HG03439 (cell line): ENCODE results near the gene LMLN.
"Not testable (repeated sequence)": the region's sequence is repeated elsewhere in the genome, so short reads cannot be mapped to it uniquely, and the experiment has no call there.

ENCODE experiments used
- ATAC-seq: cut with Tn5 transposase; IDR thresholded peaks from one replicate; pipeline ENCODE4 v1.9.1; 2021; ENCODE audit warnings: mild to moderate bottlenecking, moderate library complexity; ENCODE audit not compliant: unreplicated experiment

The LMLN gene

GRCh38 chr3:198022604-198023003 lies 62.6 kb downstream of the LMLN start:
- no peak for ATAC-seq

DNA sequence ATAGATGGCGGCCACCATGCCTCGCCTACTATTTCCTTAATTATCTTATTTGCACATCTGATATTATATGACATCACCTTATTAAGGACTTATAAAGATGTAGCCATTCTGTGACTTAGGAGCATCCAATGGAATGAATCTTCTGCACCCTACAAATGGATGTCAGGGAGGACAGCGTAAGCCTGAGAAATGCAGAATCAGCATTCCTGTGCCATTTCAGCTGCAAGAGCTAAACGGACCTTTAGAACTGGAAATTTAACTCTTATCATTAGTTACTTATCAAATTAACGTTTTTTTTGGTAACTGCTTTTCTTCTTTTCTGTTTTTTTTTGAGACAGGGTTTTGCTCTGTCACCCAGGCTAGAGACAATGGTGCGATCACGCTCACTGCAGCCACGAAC lies 65.6 kb downstream of the LMLN start:
- no peak for ATAC-seq

- ATAC-seq = no peak
These were observed 66.6 kb downstream of the LMLN start for GRCh38 chr3:198026620-198027019.

DNA sequence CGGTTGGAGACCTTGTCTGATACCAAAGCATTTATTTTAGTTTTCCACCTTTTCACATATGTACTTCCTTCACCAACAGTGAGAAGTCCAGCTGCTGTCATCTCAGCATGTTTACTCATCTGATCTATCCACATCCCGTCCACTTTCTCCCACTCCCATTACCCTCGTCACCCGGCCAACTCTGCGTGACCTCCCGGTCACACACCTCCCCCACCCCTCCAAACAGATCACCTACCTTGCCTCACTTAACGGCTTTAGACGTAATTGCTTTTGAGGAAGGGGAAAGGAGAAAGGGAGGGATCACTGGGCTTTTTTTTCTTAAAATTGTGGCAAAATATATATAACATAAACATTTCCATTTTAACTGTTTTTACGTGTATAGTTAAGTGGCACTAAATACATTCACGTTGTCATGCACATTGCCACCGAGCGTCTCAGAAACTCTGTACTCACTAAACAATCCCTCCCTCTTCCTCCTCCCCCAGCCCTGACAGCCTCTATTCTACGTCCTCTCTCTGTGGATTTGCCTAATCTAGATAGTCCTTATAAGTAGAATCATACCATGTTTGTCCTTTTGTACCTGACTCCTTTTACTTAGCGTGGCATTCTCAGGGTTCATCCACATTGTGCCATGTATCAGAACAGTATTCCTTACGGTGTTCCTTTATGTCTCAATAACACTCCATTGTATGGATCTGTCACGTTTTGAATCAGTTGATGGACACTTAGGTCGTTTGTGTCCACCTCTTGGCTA lies 67.2 kb downstream of the LMLN start:
- ATAC-seq = no peak

DNA sequence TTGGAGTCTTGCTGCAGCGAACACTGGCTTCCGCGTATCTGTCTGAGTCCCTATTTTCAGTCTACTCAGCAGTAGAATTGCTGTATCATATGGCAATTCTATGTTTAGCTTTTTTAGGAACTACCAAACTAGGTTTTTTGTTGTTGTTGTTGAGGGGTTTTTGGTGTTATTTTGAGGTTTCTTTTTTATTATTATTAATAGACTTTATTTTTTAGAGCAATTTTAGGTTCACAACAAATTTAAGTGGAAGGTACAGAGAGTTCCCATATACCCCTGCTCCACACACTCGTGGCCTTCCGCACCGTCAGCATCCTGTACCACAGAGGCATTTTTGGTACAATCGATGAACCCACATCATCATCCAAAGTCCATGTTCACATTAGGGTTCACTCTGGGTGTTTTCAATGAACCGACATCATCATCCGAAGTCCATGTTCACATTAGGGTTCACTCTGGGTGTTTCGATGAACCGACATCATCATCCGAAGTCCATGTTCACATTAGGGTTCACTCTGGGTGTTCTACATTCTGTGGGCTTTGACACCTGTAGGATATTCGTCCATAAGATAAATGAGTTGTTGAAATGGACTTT lies 67.9 kb downstream of the LMLN start:
- no peak for ATAC-seq

- no peak for ATAC-seq
These were observed 68.7 kb downstream of the LMLN start for GRCh38 chr3:198028718-198029117.

GRCh38 chr3:198030125-198030524 lies 70.1 kb downstream of the LMLN start:
- ATAC-seq = no peak

GRCh38 chr3:198030726-198031125 lies 70.7 kb downstream of the LMLN start:
- no peak for ATAC-seq

DNA sequence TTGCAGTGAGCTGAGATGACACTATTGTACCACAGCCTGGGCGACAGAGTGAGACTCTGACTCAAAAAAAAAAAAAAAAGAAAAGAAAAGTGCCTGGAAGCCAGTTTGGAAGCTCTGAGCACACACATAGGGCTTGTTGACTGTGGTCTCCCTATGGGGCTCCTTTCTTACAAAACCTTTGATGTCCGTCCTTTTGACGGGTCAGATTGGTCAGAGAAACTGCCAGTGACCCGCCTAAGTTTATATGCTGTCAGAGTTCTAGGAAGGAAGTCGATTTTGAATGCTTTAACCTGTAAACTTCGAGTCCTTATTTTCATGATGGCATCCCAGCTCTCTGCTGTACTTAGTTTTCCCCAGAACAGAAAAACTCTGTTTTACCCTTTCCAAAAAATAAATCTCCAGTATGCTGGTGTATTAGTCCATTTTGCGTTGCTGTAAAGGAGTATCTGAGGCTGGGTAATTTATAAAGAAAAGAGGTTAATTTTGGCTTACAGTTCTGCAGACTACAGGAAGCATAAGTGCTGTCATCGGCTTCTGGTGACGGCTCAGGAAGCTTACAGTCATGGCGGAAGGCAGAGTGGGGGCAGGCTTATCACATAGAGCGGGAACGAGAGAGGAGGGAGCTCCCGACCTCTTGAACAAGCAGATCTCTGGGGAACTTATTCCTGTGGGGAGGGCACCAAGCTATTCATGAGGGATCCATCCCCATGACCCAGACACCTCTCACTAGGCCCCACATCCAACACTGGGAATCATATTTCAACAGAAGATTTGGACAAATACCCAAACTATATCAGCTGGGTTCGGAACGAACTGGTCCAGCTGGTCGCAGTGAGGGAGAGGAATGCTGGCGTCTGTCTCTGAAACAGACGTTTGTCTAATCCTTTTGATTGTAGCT lies 72.3 kb downstream of the LMLN start:
- ATAC-seq = no peak

GRCh38 chr3:198043119-198043518 lies 83.1 kb downstream of the LMLN start:
- ATAC-seq = no peak

DNA sequence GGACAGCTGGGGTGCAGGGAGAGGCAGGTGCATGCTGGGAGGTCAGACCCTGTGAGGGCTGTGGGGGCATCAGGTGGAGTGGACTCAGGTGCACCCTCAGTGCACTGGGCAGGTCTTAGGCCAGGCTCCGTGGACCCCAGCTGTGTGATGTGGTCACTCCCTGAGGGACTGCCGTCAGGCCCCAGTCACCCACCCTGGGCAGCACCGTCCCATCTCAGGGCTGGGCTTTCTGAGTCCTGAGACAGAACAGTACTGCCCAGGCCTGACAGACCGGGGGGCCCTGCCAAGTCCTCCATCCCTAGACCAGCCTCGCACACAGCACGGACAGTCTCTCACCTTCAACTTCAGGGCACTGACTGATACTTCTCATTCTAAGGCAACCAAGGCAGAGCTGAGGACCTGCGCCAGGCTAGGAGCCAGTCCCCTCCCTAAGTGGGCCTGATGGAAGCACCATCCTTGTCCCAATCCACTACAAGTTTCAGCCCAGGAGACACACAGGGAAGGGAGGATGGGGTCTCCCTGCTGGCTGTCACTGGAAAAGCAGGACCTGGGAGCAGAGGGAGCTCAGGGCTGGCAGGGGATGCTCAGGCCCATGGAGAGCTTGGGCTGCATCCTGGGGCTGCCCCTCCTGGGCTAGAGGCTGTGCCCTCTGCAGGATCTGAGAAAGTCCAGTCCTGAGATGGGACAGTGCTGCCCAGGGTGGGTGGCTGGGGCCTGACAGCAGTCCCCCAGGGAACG lies 86.3 kb downstream of the LMLN start:
- no peak for ATAC-seq

DNA sequence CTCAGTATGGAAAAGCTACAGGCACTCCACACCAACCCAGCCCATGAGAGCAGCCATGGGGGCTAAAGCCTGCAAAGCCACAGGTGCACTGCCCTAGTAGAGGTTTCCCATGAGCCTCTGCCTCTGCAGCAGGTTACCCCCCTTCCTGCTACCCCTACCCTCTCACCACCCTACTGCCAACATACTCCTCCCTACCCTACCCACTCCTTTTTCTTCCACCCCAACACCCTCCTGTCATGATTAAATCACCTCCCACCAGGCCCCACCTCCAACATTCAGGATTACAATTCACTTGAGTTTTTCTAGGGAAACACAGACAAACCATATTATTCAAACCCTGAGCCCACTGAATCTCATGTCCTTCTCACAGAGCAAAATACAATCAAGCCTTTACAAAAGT lies 88.4 kb downstream of the LMLN start:
- ATAC-seq = no peak

DNA sequence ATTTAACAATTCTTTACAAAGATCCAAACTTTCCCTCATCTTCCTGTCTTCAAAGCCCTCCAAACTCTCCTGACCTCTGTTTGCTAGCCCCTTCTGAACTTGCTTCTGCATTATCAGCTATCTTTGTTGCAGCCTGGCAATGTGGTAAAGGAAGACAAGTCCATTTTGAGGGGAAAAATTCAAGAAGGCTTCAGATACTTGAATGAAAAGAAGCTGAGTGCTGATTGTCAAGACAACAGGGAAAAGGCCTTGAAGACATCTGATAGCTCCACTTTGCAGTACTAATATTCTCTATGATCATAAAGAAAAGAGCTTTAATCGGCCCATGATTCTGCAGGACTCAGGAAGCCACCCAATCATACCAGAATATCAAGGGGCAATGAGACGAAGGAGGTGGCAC lies 91.8 kb downstream of the LMLN start:
- ATAC-seq = no peak

DNA sequence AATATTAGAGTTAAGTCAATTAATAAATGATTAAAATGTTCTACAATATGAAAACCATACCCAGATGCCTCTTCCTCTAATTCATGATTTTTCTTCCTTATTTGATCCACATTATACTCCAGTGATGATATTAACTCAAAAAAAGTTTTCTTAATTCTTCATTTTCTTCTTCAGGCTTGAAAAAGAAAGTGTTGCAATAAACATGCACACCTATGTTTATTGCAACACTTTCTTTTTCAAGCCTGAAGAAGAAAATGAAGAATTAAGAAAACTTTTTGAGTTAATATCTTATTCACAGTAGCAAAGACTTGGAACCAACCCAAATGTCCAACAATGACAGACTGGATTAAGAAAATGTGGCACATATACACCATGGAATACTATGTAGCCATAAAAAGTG lies 93.4 kb downstream of the LMLN start:
- ATAC-seq = not testable (repeated sequence)

DNA sequence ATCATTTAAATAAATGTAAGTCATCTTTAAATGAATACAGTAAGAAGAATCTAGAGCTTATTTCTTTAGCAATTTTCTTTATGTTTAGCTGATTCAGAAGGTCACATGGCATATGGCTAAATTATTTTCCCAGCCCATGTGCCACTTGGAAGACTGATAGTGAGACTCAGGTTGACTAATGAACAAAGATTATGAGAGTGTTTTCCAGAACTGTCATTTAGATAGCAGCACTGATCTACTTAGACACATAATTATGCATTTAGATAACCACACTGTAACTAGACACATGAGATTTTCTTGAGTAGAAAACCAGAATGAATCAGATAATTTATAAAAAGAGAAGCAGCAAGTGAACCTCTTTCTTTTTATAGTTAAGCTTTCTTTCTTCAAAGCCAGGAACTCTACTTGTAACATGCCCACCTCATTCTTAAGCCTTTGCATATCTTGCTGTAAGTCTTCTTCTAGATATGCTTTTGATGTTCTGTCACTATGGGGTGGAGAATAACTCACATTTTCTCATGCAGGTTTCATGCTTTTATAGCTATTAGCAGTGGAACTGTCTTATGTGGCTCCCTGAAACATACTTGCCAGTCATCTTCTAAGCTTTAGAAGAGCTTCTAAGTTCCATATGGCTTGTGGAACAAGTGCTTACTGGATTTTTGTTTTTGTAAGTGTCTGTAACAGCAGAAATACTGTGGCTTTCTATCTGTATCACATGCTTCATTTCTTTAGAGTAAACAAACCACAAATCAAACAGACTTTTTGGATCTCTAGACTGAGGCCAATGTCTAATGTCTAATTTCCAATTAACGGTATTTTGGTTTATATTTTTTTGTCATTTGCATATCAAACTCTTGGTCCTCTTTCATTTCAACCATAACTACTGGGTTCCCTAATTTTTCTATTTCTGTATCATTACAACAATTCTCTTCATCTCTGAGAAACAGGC lies 101.4 kb downstream of the LMLN start:
- no peak for ATAC-seq

- no peak for ATAC-seq
These were observed 102.0 kb downstream of the LMLN start for GRCh38 chr3:198062068-198062465.

GRCh38 chr3:198064420-198064819 lies 104.4 kb downstream of the LMLN start:
- no peak for ATAC-seq

- no peak for ATAC-seq
These were observed 105.9 kb downstream of the LMLN start for GRCh38 chr3:198065897-198066296.

DNA sequence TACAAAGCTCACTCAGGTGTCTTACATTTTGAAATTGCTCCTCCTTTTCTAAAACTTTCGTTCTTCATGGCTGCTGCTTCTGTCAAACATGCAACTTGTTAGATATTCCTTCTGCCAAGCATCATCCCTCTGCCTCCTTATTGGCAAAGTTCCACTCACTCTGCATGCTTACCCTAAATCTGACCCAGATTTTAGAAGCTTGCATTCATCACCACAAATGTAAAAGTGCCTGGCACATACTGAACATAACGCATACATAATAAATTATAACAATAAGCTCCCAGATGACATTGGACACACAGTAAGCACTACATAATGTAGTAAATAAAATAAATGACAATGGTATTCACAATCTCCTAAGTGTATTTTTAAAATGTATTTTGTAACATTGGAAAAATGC lies 107.4 kb downstream of the LMLN start:
- ATAC-seq = no peak

DNA sequence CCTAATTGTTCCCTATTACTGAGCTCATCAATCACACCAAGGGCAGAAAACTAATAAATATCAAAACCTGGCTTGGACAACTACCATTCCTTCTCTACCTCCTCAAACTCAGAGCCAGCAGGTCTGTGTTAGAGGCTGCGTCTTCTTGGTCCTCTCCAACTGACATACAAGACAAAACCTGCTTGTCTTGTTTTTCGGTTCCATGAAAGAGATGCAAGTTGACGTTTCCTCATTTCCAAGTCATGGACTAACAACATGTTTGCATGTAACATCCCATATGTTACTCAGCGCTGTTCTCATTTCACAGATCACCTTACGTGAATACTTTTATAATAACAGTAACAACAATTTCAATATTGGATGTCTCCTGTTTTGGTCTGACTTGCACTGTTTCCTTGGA lies 110.9 kb downstream of the LMLN start:
- ATAC-seq = no peak
